Adrenal gland (tissue), 12 donors: Measurements from ENCODE around the gene DMP1. TPM values are rescaled to one million over a fixed set of nuclear protein-coding genes. Genes with fewer than 3 reads are reported as not detected.

Experiments
- DNase-seq, 7 donors: peaks; one replicate each; pipeline ENCODE4 v3.0.0-alpha.2; 2019 to 2020
- H3K27ac ChIP-seq, 5 donors: fragments of 200-600 bp; sonication (generic) in 4 of 5; 1 replicate in 3 of 5; 2 replicates in 2 of 5; pipeline versions ENCODE4 v1.5.1 to v1.8.0; 2016 to 2020; ENCODE audit warnings: mild to moderate bottlenecking in 1 of 5
- H3K27me3 ChIP-seq: fragments of 200-600 bp; 2 replicates; pipeline ENCODE4 v1.8.0; 2021
- H3K36me3 ChIP-seq, 2 donors: fragments of 200-600 bp; replicated peaks in 1 of 2; 1 replicate in 1 of 2; 2 replicates in 1 of 2; pipeline versions ENCODE4 v1.5.1 to v1.8.0; 2018 to 2022
- H3K4me1 ChIP-seq, 2 donors: fragments of 200-600 bp; replicated peaks in 1 of 2; 1 replicate in 1 of 2; 2 replicates in 1 of 2; pipeline versions ENCODE4 v1.5.1 to v1.8.0; 2018 to 2021
- H3K4me3 ChIP-seq, 4 donors: fragments of 200-600 bp; sonication (generic) in 3 of 4; one replicate each; pipeline ENCODE4 v1.5.1; 2016 to 2018
- H3K9me3 ChIP-seq, 3 donors: fragments of 200-600 bp; sonication (generic) in 1 of 3; replicated peaks in 1 of 3; 1 replicate in 2 of 3; 2 replicates in 1 of 3; pipeline versions ENCODE4 v1.5.1 to v1.8.0; 2016 to 2021
- POLR2A ChIP-seq, 2 donors: fragments of 450-650 bp; IDR thresholded peaks; one replicate each; pipeline ENCODE4 v1.6.1; 2017; ENCODE audit warnings: antibody characterized with exemption in 2 of 2, mild to moderate bottlenecking in 2 of 2, moderate library complexity in 1 of 2
- WGBS, 4 donors: extraction: QIAGEN DNeasy Blood & Tissue Kit in 2 of 4; methylation state at CpG; one replicate each; pipeline versions ENCODE4 v1.1.5 to v1.1.7; 2013 to 2017; 5-methylcytosine and 5-hydroxymethylcytosine counted together
- intact Hi-C, 2 donors: fragments of 100-400 bp; cut with DNase I; formaldehyde crosslinking; loops; one replicate each; pipeline versions ENCODE4 v1.14.1 to v1.15.0; 2022 to 2023
- polyA plus RNA-seq, 3 donors: library from polyadenylated mRNA; stranded (reverse); fragments of 200-250 nt in 2 of 3; fragments of 350-450 nt in 1 of 3; fragmentation: Illumina TruSeq in 1 of 3; extraction: RNeasy Lipid Tissue Mini Kit (QIAGEN cat#74804) in 1 of 3; gene quantifications; one replicate each; pipeline ENCODE4 v1.2.3, GENCODE V29; 2013 to 2014
- total RNA-seq, 9 donors: library from RNA; depleted of rRNA in 4 of 9; stranded (reverse); fragments of >200 nt in 4 of 9; fragments of 120-200 nt in 1 of 9; fragmentation: NEBNext Ultra II Directional in 1 of 9; extraction: Animal tissue kit (Norgen Biotek cat#: 25700) in 1 of 9; gene quantifications; one replicate each; pipeline versions ENCODE4 v1.1.0 to v1.2.4, GENCODE V29; 2013 to 2023
- TF ChIP-seq, protein P1 (sequence below), 6 experiments: fragments of 450-650 bp in 4 of 6; fragments of 200-600 bp in 2 of 6; sonication (generic) in 1 of 6; IDR thresholded peaks; 1 replicate in 5 of 6; 2 replicates in 1 of 6; pipeline versions ENCODE4 v1.5.1 to v1.8.0; 2016 to 2021; ENCODE audit warnings: antibody characterized with exemption in 6 of 6, mild to moderate bottlenecking in 2 of 6, moderate library complexity in 1 of 6
- donor health status: healthy with polysubstance abuse.
- donor health status: Bipolar disorder and iron deficiency.
- donor health status: DM: yes; HTN: yes; CAD: no.
- donor health status: DM: no; HTN: no; CAD: no.
- donor health status: DM: no; HTN: no; CAD: no.
- donor health status: DM: yes; HTN: yes; CAD: no.

Gene DMP1
- total and polyA plus RNA-seq, 12 donors = 0.03 TPM; not detected in 11

GRCh38 chr4:87644286-87644685 is 5.8 kb upstream of the DMP1 start:
- H3K36me3 ChIP-seq = no peaks in the 10 kb centered on the region
- H3K4me1 ChIP-seq = no peaks in the 10 kb centered on the region
- no peaks in the 10 kb centered on the region for H3K9me3 ChIP-seq
- WGBS, 4 donors = 94 to 98% (median 96%) methylated on average over 6 of the region's 6 CpGs
- H3K4me3 ChIP-seq = no peak overlapping the region
- no peak for TF ChIP-seq POLR2A (IDR thresholded peaks at IDR 0.05)
- TF ChIP-seq, protein P1, sequence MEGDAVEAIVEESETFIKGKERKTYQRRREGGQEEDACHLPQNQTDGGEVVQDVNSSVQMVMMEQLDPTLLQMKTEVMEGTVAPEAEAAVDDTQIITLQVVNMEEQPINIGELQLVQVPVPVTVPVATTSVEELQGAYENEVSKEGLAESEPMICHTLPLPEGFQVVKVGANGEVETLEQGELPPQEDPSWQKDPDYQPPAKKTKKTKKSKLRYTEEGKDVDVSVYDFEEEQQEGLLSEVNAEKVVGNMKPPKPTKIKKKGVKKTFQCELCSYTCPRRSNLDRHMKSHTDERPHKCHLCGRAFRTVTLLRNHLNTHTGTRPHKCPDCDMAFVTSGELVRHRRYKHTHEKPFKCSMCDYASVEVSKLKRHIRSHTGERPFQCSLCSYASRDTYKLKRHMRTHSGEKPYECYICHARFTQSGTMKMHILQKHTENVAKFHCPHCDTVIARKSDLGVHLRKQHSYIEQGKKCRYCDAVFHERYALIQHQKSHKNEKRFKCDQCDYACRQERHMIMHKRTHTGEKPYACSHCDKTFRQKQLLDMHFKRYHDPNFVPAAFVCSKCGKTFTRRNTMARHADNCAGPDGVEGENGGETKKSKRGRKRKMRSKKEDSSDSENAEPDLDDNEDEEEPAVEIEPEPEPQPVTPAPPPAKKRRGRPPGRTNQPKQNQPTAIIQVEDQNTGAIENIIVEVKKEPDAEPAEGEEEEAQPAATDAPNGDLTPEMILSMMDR (IDR thresholded peaks at IDR 0.05) = peak in 1 of 6 experiments; percentile 11
- H3K27me3 ChIP-seq = no peaks in the 10 kb centered on the region
- intact Hi-C loops = no loop called here
- no peak for DNase-seq
- H3K27ac ChIP-seq = no peak overlapping the region

- H3K9me3 ChIP-seq = no peaks in the 10 kb centered on the region
- no peak for TF ChIP-seq POLR2A (IDR thresholded peaks at IDR 0.05)
- TF ChIP-seq, protein P1 (IDR thresholded peaks at IDR 0.05) = no peak
- no peak overlapping the region for H3K4me3 ChIP-seq
- H3K27ac ChIP-seq = no peak overlapping the region
- 61 to 81% (median 69%) methylated on average over 2 of the region's 2 CpGs for WGBS, 4 donors
- H3K27me3 ChIP-seq = peaks cover 14% of the 10 kb centered on the region
- no peaks in the 10 kb centered on the region for H3K4me1 ChIP-seq
- H3K36me3 ChIP-seq = no peaks in the 10 kb centered on the region
- no peak for DNase-seq
- intact Hi-C loops = no loop called here
Observed at GRCh38 chr4:87650938-87651337, 858 bp downstream of the DMP1 start.

GRCh38 chr4:87651941-87652340 is 1.9 kb downstream of the DMP1 start:
- Histone ChIP-seq H3K27me3 (peaks cover 14% of the 10 kb centered on the region), H3K4me1 (no peaks in the 10 kb centered on the region), H3K4me3 (no peak overlapping the region), H3K9me3 (no peaks in the 10 kb centered on the region), H3K27ac (no peak overlapping the region), H3K36me3 (no peaks in the 10 kb centered on the region)
- DNase-seq = no peak
- intact Hi-C loops = no loop called here
- TF ChIP-seq POLR2A (IDR thresholded peaks at IDR 0.05) = no peak
- TF ChIP-seq, protein P1 (IDR thresholded peaks at IDR 0.05) = no peak
- 77 to 90% (median 85%) methylated on average over 3 of the region's 3 CpGs for WGBS, 4 donors

DNA sequence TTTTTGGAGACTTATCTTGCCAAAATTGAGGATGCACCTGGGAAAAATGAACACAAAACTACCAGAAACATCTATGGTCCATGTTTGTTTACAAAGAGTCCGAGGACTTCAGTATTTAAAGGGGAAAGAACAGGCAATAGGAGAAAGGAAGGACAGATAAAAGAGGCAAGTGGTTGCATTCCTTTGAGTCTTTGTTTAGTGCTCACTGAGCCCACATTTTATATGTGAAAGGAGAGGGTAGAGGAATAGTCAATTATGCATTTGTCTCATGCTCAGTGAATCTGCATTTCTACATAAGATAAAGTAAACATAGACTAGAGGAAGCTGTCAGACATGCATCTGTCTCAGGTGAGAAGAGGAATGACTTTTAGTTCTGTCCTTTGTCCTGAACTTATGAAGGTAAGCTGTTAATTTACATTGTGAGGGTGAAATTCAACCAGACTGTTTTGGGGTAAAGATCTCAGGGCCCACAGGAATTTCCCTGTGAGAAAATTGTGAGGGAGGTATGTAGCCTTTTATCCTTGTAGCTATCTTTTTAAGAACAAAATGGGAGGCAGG is 4.5 kb downstream of the DMP1 start:
- Histone ChIP-seq H3K4me3 (no peak overlapping the region), H3K4me1 (no peaks in the 10 kb centered on the region), H3K9me3 (no peaks in the 10 kb centered on the region), H3K27me3 (peaks cover 14% of the 10 kb centered on the region), H3K36me3 (no peaks in the 10 kb centered on the region), H3K27ac (no peak overlapping the region)
- intact Hi-C loops = no loop called here
- 75 to 83% (median 82%) methylated on average over 1 of the region's 1 CpG for WGBS, 4 donors
- DNase-seq = no peak
- TF ChIP-seq POLR2A (IDR thresholded peaks at IDR 0.05) = no peak
- TF ChIP-seq, protein P1 (IDR thresholded peaks at IDR 0.05) = no peak
